A549 (cell line): ENCODE data around the gene NYNRIN. TPM values are rescaled to one million over a fixed set of nuclear protein-coding genes. Genes with fewer than 3 reads are reported as not detected.
A peak's percentile ranks its signal among the peaks of the same experiment; 100 is the strongest.

Experiments
- ATAC-seq, 2 experiments: fragments of 200-7000 bp in 1 of 2; fragments of >200 bp in 1 of 2; cut with Nextera tagmentation in 1 of 2; cut with Tn5 transposase in 1 of 2; 3 replicates each; pipeline versions ENCODE4 v1.8.0 to v1.9.1; 2018 to 2020; ENCODE audit warnings: mild to moderate bottlenecking in 1 of 2, moderate library complexity in 1 of 2
- CTCF ChIA-PET: fragments of 300-600 bp; sonication (Branson Sonifier 250); formaldehyde crosslinking; extraction: SDS; loops from one replicate; lab custom pipeline; 2021; ENCODE audit warnings: antibody characterized with exemption, inconsistent platforms; lab: Yijun Ruan, JAX
- POLR2A ChIA-PET: fragments of 350-600 bp; formaldehyde crosslinking; extraction: SDS; loops from one replicate; lab custom pipeline; 2021; ENCODE audit warnings: antibody characterized with exemption, inconsistent platforms; lab: Yijun Ruan, JAX
- DNase-seq, 2 experiments: peaks; one replicate each; pipeline versions ENCODE4 v3.0.0 to v3.0.0-alpha.2; 2011 to 2016; ENCODE audit warnings: low read depth in 1 of 2, low spot score in 1 of 2
- FAIRE-seq: peaks from 2 replicates; lab custom pipeline; 2011; peaks lifted over from hg19 to GRCh38; lab: Jason Lieb, UNC
- H3K27ac ChIP-seq, 2 experiments: fragments of >200 bp; sonication (Bioruptor Twin); formaldehyde crosslinking; 3 replicates each; pipeline ENCODE4 v1.5.1; 2016 to 2017
- H3K4me1 ChIP-seq: fragments of >200 bp; sonication (Bioruptor Twin); formaldehyde crosslinking; 3 replicates; pipeline ENCODE4 v1.6.1; 2016
- H3K4me2 ChIP-seq: fragments of >200 bp; sonication (Bioruptor Twin); formaldehyde crosslinking; 3 replicates; pipeline ENCODE4 v1.6.1; 2016
- H3K4me3 ChIP-seq: fragments of >200 bp; sonication (Bioruptor Twin); formaldehyde crosslinking; 3 replicates; pipeline ENCODE4 v1.5.1; 2016
- H3K9me3 ChIP-seq: fragments of >200 bp; sonication (Bioruptor Twin); formaldehyde crosslinking; 3 replicates; pipeline ENCODE4 v1.6.1; 2016
- ATOH8 ChIP-seq: fragments of 250-450 bp; sonication (Bioruptor Pico); IDR thresholded peaks from 2 replicates; pipeline ENCODE4 v1.5.0; 2020; ENCODE audit warnings: low read depth, mild to moderate bottlenecking, moderate library complexity
- BHLHE40 ChIP-seq: IDR thresholded peaks from 2 replicates; pipeline ENCODE4 v1.6.1; 2012; ENCODE audit warnings: low read depth, low read length, inconsistent platforms
- CBX2 ChIP-seq: fragments of 200-600 bp; sonication (generic); IDR thresholded peaks from 2 replicates; pipeline ENCODE4 v1.6.1; 2016; ENCODE audit warnings: low read depth, mild to moderate bottlenecking, borderline replicate concordance
- CEBPB ChIP-seq, 2 experiments: fragments of >200 bp in 1 of 2; sonication (Bioruptor Twin) in 1 of 2; formaldehyde crosslinking in 1 of 2; IDR thresholded peaks; 2 replicates each; pipeline ENCODE4 v1.6.1; 2012 to 2016
- CHD2 ChIP-seq: fragments of 150-350 bp; IDR thresholded peaks from 2 replicates; pipeline ENCODE4 v1.6.1; 2014; ENCODE audit warnings: low read length; ENCODE audit not compliant: partially characterized antibody
- CHD4 ChIP-seq: fragments of 200-600 bp; sonication (generic); IDR thresholded peaks from 2 replicates; pipeline ENCODE4 v1.6.1; 2016; ENCODE audit warnings: antibody characterized with exemption, mild to moderate bottlenecking, borderline replicate concordance
- EHMT2 ChIP-seq: fragments of 200-600 bp; sonication (generic); IDR thresholded peaks from 2 replicates; pipeline ENCODE4 v1.6.1; 2016; ENCODE audit warnings: antibody characterized with exemption, low read depth, mild to moderate bottlenecking, moderate library complexity
- FOSB ChIP-seq: fragments of 250-450 bp; sonication (Bioruptor Pico); IDR thresholded peaks from 2 replicates; pipeline ENCODE4 v1.5.0; 2020; ENCODE audit warnings: mild to moderate bottlenecking, moderate library complexity
- FOSL2 ChIP-seq, 2 experiments: fragments of 450-650 bp in 1 of 2; fragments of >200 bp in 1 of 2; sonication (Bioruptor Twin) in 1 of 2; formaldehyde crosslinking; IDR thresholded peaks; 2 replicates each; pipeline versions ENCODE4 v1.5.0 to v1.6.1; 2016 to 2020; ENCODE audit warnings: mild to moderate bottlenecking in 1 of 2, moderate library complexity in 1 of 2
- FOXS1 ChIP-seq: fragments of 250-450 bp; sonication (Bioruptor Pico); IDR thresholded peaks from 2 replicates; pipeline ENCODE4 v1.5.0; 2020; ENCODE audit warnings: mild to moderate bottlenecking, moderate library complexity
- GATA3 ChIP-seq: IDR thresholded peaks from 2 replicates; pipeline ENCODE4 v1.6.1; 2012; ENCODE audit warnings: borderline replicate concordance
- HOXB5 ChIP-seq: fragments of 250-450 bp; sonication (Bioruptor Pico); IDR thresholded peaks from 2 replicates; pipeline ENCODE4 v1.5.0; 2020; ENCODE audit warnings: mild to moderate bottlenecking, moderate library complexity
- KDM1A ChIP-seq: fragments of 200-600 bp; sonication (generic); IDR thresholded peaks from 2 replicates; pipeline ENCODE4 v1.6.1; 2016; ENCODE audit warnings: low read depth, mild to moderate bottlenecking
- MAFK ChIP-seq: fragments of 450-650 bp; IDR thresholded peaks from 2 replicates; pipeline ENCODE4 v1.6.1; 2014; ENCODE audit not compliant: partially characterized antibody
- MAX ChIP-seq: IDR thresholded peaks from 2 replicates; pipeline ENCODE4 v1.6.1; 2012
- MAZ ChIP-seq: fragments of 150-350 bp; IDR thresholded peaks from 2 replicates; pipeline ENCODE4 v1.6.1; 2014; ENCODE audit warnings: antibody characterized with exemption, low read depth, low read length, borderline replicate concordance
- MYC ChIP-seq: IDR thresholded peaks from 2 replicates; pipeline ENCODE4 v1.6.1; 2012; ENCODE audit warnings: mild to moderate bottlenecking, inconsistent platforms, low read length, improper control_type of control experiment, borderline replicate concordance
- NPAS2 ChIP-seq: fragments of 250-450 bp; sonication (Bioruptor Pico); IDR thresholded peaks from 2 replicates; pipeline ENCODE4 v1.8.0; 2022; ENCODE audit warnings: mild to moderate bottlenecking, moderate library complexity, borderline replicate concordance
- NR3C1 ChIP-seq: fragments of >200 bp; sonication (Bioruptor Twin); formaldehyde crosslinking; IDR thresholded peaks from 3 replicates; pipeline ENCODE4 v1.6.1; 2017
- PHF8 ChIP-seq: fragments of 200-600 bp; sonication (generic); IDR thresholded peaks from 2 replicates; pipeline ENCODE4 v1.6.1; 2016; ENCODE audit warnings: low read depth, mild to moderate bottlenecking, antibody characterized with exemption, moderate library complexity, borderline replicate concordance
- POLR2A ChIP-seq: IDR thresholded peaks from 2 replicates; pipeline ENCODE4 v1.6.1; 2012; ENCODE audit warnings: mild to moderate bottlenecking, low read length
- RARB ChIP-seq: fragments of 250-450 bp; sonication (Bioruptor Pico); IDR thresholded peaks from 2 replicates; pipeline ENCODE4 v1.8.0; 2021; ENCODE audit warnings: mild to moderate bottlenecking, moderate library complexity
- RCOR1 ChIP-seq: fragments of 150-350 bp; IDR thresholded peaks from 2 replicates; pipeline ENCODE4 v1.6.1; 2014; ENCODE audit warnings: antibody characterized with exemption, low read length, low read depth
- SMC3 ChIP-seq: fragments of >200 bp; sonication (Bioruptor Twin); formaldehyde crosslinking; IDR thresholded peaks from 3 replicates; pipeline ENCODE4 v1.6.1; 2018; ENCODE audit warnings: inconsistent platforms
- TFCP2L1 ChIP-seq: fragments of 250-450 bp; sonication (Bioruptor Pico); IDR thresholded peaks from 2 replicates; pipeline ENCODE4 v1.5.0; 2021; ENCODE audit warnings: mild to moderate bottlenecking
- TP53 ChIP-seq: fragments of 250-450 bp; sonication (Bioruptor Pico); IDR thresholded peaks from 2 replicates; pipeline ENCODE4 v1.5.0; 2021; ENCODE audit warnings: mild to moderate bottlenecking, moderate library complexity
- ZC3H11A ChIP-seq: fragments of 450-650 bp; IDR thresholded peaks from 2 replicates; pipeline ENCODE4 v1.6.1; 2014; ENCODE audit warnings: antibody characterized with exemption, mild to moderate bottlenecking
- ZFP36 ChIP-seq: fragments of 450-650 bp; IDR thresholded peaks from 2 replicates; pipeline ENCODE4 v1.6.1; 2014; ENCODE audit warnings: borderline replicate concordance; ENCODE audit not compliant: partially characterized antibody
- WGBS: methylation state at CpG from one replicate; pipeline ENCODE4 v1.1.6; 2017; ENCODE audit errors: missing lambda C conversion rate; 5-methylcytosine and 5-hydroxymethylcytosine counted together
- polyA plus RNA-seq, 4 experiments: library from polyadenylated mRNA; depleted of rRNA in 3 of 4; stranded (reverse); fragments of >200 nt; fragmentation: RNase III in 1 of 4; extraction: RNeasy Plus Mini Kit Qiagen cat#74134 plus additional on column Dnase treatment in 1 of 4; gene quantifications; 2 replicates in 3 of 4; 3 replicates in 1 of 4; pipeline ENCODE4 v1.2.3, GENCODE V29; 2011 to 2017
- TF ChIP-seq, protein P1 (sequence below): fragments of >200 bp; sonication (Bioruptor Twin); formaldehyde crosslinking; IDR thresholded peaks from 2 replicates; pipeline ENCODE4 v1.6.1; 2016

NYNRIN gene
- polyA plus RNA-seq, 2 of the 4 experiments (the other 2 are of a cell fraction) = 0.19 to 0.44 TPM

GRCh38 chr14:24401810-24402702 is 3.3 kb downstream of the NYNRIN start:
- DNase-seq = no peak
- Histone ChIP-seq H3K9me3 (no peaks in the 10 kb centered on the region), H3K4me3 (no peak overlapping the region), H3K4me2 (no peak overlapping the region), H3K4me1 (peaks cover 16% of the 10 kb centered on the region; the same call in 1 of the 3 replicates), H3K27ac (no peak overlapping the region)
- no peak for TF ChIP-seq GATA3
- no peak for TF ChIP-seq NPAS2
- no peak for TF ChIP-seq FOSL2 (IDR thresholded peaks at IDR 0.05)
- TF ChIP-seq FOSL2 (CRISPR knock-in tag; IDR thresholded peaks at IDR 0.05) = no peak
- TF ChIP-seq RARB (CRISPR knock-in tag) = no peak
- no peak for TF ChIP-seq MAZ
- TF ChIP-seq ZC3H11A = no peak
- TF ChIP-seq CHD4 = no peak
- TF ChIP-seq RCOR1 = no peak
- TF ChIP-seq MYC = no peak
- TF ChIP-seq POLR2A = no peak
- no peak for TF ChIP-seq KDM1A
- no peak for FAIRE-seq
- ChIA-PET POLR2A (no interaction called here), CTCF (interaction anchor here (0.7 to 4.3 kb wide), 7 partner anchors 12 to 74 kb away, joined by 3 to 16 read pairs (median 6); partner anchors contain the start of gene KHNYN)
- 58% methylated on average over 9 of the region's 9 CpGs for WGBS
- no peak for ATAC-seq

GRCh38 chr14:24403294-24403998 is 4.6 kb downstream of the NYNRIN start:
- TF ChIP-seq PHF8 (no peak), NR3C1 (no peak), CBX2 (no peak), ATOH8 (CRISPR knock-in tag) (no peak), MAFK (peak; percentile 93)
- TF ChIP-seq, all 56 proteins: peak for 1
- no peaks in the 10 kb centered on the region for H3K9me3 ChIP-seq
- no peak for DNase-seq
- H3K4me3 ChIP-seq = no peak overlapping the region
- no peak overlapping the region for H3K27ac ChIP-seq
- FAIRE-seq = no peak
- ATAC-seq = no peak
- no peak overlapping the region for H3K4me2 ChIP-seq
- CTCF ChIA-PET = interaction anchor here (0.9 to 3.8 kb wide), 4 partner anchors 8 to 75 kb away, joined by 3 to 11 read pairs (median 4); no protein-coding TSS in a partner anchor
- peaks cover 14% of the 10 kb centered on the region; the same call in 1 of the 3 replicates for H3K4me1 ChIP-seq
- 53% methylated on average over 7 of the region's 7 CpGs for WGBS
- POLR2A ChIA-PET = no interaction called here

DNA sequence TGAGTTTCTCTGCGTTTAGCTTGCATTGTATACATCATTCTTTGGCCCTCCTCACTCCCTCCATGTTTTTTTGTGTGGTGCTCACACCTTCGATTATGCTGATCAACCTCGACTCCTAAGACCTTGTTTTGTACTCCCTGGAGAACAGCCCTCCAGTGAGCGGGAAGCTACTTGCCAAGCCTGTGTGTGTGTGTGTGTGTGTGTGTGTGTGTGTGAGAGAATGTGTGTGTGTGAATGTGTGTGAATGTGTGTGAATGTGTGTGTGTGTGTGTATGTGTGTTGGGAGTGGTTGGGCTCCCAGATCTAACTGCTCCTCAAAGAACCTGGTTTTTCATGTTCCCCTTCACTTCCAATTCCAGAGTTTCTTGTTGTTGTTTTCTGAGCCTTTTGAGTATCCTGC is 6.0 kb downstream of the NYNRIN start:
- DNase-seq = no peak
- Histone ChIP-seq H3K4me1 (0 out of 3 replicates have a peak, but pooled peaks cover 5% of the 10 kb centered on the region), H3K27ac (no peak overlapping the region), H3K4me3 (no peak overlapping the region), H3K4me2 (no peak overlapping the region), H3K9me3 (no peaks in the 10 kb centered on the region)
- ChIA-PET CTCF (interaction anchor here (3.6 kb wide), 1 partner anchor 71 kb away, joined by 26 read pairs; no protein-coding TSS in a partner anchor), POLR2A (no interaction called here)
- FAIRE-seq = no peak
- 76% methylated on average over 4 of the region's 4 CpGs for WGBS
- no peak for ATAC-seq
- TF ChIP-seq, protein P1, sequence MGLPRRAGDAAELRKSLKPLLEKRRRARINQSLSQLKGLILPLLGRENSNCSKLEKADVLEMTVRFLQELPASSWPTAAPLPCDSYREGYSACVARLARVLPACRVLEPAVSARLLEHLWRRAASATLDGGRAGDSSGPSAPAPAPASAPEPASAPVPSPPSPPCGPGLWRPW = no peak

GRCh38 chr14:24406416-24406815 is 7.6 kb downstream of the NYNRIN start:
- ChIA-PET POLR2A (no interaction called here), CTCF (interaction anchor here (1.1 to 16.5 kb wide), 3 partner anchors 23 to 78 kb away, joined by 3 to 254 read pairs (median 26); partner anchors contain the start of genes CBLN3 and KHNYN)
- Histone ChIP-seq H3K4me2 (no peak overlapping the region), H3K4me1 (0 out of 3 replicates have a peak, but pooled peaks cover 5% of the 10 kb centered on the region), H3K9me3 (no peaks in the 10 kb centered on the region), H3K4me3 (no peak overlapping the region), H3K27ac (no peak overlapping the region)
- FAIRE-seq = no peak
- WGBS = 60% methylated on average over 6 of the region's 6 CpGs
- no peak for ATAC-seq
- no peak for DNase-seq
- no peak for TF ChIP-seq FOXS1
- no peak for TF ChIP-seq MAX
- TF ChIP-seq ZFP36 = no peak
- no peak for TF ChIP-seq POLR2A
- no peak for TF ChIP-seq HOXB5 (CRISPR knock-in tag)
- TF ChIP-seq CHD2 = no peak
- TF ChIP-seq CEBPB (IDR thresholded peaks at IDR 0.05) = no peak
- TF ChIP-seq TP53 (CRISPR knock-in tag) = no peak
- no peak for TF ChIP-seq EHMT2
- TF ChIP-seq MAFK = no peak
- no peak for TF ChIP-seq SMC3
- TF ChIP-seq TFCP2L1 (CRISPR knock-in tag) = no peak
- TF ChIP-seq ZC3H11A = no peak
- TF ChIP-seq FOSB = no peak
- TF ChIP-seq BHLHE40 = no peak
